DND-41 (cell line): Measurements from ENCODE around the gene IFT43.

Source experiments
- EZH2 ChIP-seq: IDR thresholded peaks from 3 replicates; pipeline ENCODE4 v1.6.1; 2012; ENCODE audit warnings: borderline replicate concordance, low read depth, mild to moderate bottlenecking, moderate library complexity, low read length, inconsistent platforms; ENCODE audit not compliant: severe bottlenecking
- TF ChIP-seq, protein P1 (sequence below): IDR thresholded peaks from 2 replicates; pipeline ENCODE4 v1.5.1; 2012; ENCODE audit warnings: borderline replicate concordance, low read length, moderate library complexity, mild to moderate bottlenecking; ENCODE audit not compliant: poor library complexity, severe bottlenecking; ENCODE audit errors: extremely low read depth

DNA sequence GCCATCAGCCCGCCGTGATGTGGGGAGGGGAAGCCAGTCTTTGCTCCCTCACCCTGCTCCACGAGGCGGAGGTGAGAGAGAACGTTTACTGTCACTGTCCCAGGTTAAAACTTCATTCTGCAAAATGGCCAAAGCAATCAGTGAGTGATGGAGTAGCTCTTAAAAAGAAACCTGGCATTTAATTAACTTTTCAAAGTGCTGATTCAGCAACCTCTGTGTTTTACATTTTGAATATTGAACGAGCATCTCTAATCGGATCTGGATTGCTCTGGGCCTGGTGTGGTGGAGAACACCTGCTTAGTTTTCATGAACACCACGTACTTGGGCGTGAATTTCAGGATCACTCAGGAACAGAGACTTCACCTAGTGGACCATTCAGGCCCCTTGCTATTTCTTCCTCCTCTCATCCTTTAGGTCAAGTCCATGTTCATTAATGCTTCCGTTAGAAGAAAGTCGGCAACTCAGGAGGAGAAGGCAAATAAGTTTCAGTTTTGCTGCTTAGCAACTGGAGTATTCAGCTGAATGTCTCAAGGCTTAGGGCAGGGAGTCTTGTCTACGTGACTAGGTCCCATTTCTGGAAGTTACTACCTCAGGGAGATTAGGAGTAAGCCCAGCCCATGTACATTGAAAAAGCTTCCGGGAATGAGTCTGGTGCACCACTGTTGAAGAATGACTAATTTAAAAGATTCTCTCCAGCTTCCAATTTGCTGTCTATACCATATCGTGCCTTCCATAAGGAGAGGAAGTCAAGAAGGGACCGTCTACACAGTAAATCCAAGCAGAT lies 68.2 kb downstream of the IFT43 start:
- no peak for TF ChIP-seq EZH2
- TF ChIP-seq, protein P1, sequence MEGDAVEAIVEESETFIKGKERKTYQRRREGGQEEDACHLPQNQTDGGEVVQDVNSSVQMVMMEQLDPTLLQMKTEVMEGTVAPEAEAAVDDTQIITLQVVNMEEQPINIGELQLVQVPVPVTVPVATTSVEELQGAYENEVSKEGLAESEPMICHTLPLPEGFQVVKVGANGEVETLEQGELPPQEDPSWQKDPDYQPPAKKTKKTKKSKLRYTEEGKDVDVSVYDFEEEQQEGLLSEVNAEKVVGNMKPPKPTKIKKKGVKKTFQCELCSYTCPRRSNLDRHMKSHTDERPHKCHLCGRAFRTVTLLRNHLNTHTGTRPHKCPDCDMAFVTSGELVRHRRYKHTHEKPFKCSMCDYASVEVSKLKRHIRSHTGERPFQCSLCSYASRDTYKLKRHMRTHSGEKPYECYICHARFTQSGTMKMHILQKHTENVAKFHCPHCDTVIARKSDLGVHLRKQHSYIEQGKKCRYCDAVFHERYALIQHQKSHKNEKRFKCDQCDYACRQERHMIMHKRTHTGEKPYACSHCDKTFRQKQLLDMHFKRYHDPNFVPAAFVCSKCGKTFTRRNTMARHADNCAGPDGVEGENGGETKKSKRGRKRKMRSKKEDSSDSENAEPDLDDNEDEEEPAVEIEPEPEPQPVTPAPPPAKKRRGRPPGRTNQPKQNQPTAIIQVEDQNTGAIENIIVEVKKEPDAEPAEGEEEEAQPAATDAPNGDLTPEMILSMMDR, result no peak
